ENCODE measurements around the gene USP13.

DNA sequence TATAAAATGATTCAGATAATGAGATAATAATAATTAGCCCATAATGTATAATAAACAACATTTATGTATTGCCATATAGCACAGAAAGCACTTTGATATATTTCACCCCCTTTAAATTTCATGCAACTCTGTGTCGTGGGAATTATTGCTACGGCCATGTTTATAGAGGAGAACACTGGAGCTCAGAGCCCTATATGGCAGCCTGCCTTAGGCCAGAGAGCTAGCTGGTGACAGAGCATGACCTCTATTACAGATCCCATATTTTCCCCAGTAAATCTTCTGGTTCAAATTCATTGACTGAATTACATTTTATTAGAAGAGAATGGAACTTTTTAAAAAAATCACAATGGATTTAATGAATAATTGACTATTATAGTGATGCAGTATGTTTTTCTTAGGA, 25.0 kb downstream of the USP13 start:
- TF ChIP-seq, protein P1, sequence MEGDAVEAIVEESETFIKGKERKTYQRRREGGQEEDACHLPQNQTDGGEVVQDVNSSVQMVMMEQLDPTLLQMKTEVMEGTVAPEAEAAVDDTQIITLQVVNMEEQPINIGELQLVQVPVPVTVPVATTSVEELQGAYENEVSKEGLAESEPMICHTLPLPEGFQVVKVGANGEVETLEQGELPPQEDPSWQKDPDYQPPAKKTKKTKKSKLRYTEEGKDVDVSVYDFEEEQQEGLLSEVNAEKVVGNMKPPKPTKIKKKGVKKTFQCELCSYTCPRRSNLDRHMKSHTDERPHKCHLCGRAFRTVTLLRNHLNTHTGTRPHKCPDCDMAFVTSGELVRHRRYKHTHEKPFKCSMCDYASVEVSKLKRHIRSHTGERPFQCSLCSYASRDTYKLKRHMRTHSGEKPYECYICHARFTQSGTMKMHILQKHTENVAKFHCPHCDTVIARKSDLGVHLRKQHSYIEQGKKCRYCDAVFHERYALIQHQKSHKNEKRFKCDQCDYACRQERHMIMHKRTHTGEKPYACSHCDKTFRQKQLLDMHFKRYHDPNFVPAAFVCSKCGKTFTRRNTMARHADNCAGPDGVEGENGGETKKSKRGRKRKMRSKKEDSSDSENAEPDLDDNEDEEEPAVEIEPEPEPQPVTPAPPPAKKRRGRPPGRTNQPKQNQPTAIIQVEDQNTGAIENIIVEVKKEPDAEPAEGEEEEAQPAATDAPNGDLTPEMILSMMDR (conservative IDR thresholded peaks at IDR 0.05; ENCODE audit: low read depth, low read length) = no peak
- TF ChIP-seq EZH2 (IDR thresholded peaks at IDR 0.05; ENCODE audit: borderline replicate concordance, low read depth, low read length, poor library complexity, severe bottlenecking) = no peak
